RKO (cell line): ENCODE results near the gene SPTBN4.

Source experiments
- DNase-seq: peaks from one replicate; pipeline ENCODE4 v3.0.0-alpha.2; 2016; ENCODE audit warnings: low spot score

SPTBN4 gene

DNA sequence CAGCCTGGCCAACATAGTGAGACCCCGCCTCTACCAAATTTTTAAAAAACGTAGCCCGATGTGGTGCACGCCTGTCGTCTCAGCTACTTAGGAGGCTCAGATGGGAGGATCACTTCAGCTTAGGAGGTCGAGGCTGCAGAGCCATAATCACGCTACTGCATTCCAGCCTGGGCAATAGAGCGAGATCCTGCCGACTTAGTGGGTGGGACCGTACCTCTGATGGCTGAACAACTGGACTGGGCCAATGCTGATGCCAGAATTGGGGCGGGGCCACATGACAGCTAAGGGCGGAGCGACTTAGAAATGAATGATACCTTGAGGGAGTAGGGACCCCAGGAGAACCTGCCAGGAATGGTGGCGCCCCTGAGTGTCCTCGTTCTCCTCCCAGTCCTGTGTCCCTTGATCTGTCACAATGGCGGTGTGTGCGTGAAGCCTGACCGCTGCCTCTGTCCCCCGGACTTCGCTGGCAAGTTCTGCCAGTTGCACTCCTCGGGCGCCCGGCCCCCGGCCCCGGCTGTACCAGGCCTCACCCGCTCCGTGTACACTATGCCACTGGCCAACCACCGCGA lies 137.9 kb downstream of the SPTBN4 start:
- DNase-seq = no peak

DNA sequence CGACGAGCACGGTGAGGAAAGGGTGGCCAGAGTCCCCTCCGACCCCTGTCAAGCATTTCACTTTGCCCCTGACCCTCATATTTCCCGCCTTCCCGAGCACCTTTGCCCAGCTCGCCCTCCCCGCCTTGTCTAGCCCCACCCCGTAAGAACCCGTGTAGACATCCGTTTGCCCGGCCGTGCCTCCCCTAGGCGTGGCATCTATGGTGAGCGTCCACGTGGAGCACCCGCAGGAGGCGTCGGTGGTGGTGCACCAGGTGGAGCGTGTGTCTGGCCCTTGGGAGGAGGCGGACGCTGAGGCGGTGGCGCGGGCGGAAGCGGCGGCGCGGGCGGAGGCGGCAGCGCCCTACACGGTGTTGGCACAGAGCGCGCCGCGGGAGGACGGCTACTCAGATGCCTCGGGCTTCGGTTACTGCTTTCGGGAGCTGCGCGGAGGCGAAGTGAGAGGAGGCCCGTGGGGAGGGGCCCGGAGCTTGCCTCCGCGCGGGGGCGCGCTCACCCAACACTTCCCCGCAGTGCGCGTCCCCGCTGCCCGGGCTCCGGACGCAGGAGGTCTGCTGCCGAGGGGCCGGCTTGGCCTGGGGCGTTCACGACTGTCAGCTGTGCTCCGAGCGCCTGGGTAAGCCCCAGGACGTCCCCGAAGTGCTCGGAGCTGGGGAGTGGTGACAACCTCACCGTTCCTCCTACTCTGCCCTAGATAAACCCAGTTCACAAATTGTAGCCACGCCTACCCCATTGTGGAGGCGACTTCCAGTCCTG lies 138.6 kb downstream of the SPTBN4 start:
- peak; percentile 80 for DNase-seq

DNA sequence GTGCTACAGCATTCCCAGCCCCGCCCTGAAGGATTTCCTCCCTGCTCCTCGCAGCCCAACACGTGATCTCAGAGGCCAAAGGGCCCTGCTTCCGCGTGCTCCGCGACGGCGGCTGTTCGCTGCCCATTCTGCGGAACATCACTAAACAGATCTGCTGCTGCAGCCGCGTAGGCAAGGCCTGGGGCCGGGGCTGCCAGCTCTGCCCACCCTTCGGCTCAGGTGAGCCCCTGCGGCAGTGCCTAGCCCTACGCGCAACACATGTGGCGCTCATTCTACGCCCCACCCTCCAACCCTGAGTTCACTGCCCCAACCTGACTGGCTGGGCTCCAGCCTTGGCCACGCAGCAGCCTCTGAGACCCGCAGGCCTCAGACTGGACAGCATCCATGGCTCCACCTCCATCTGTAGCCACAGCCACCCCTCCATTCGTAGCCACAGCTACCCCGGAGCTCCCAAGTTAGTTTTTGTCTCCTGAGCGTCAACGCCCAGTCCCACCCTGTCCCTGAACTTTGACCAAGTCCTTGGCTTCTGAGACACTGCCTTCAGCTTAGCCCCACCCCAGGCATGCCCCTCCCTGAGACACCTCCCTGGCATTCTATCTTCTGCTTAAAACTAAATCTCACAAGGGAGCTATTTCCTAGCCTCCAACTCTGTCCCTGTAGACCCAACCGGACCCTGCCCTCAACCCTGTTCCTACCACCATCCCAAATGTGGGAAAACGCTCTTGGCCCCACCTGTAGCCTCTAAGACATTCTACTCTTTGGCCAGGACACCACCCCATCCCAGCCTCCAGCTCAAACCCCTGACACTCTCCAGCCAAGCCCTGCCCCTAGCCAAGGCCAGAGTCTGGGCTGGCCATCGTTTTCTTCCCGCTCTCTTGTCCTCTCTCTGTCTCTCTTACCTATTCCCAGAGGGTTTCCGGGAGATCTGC lies 140.8 kb downstream of the SPTBN4 start:
- no peak for DNase-seq

DNA sequence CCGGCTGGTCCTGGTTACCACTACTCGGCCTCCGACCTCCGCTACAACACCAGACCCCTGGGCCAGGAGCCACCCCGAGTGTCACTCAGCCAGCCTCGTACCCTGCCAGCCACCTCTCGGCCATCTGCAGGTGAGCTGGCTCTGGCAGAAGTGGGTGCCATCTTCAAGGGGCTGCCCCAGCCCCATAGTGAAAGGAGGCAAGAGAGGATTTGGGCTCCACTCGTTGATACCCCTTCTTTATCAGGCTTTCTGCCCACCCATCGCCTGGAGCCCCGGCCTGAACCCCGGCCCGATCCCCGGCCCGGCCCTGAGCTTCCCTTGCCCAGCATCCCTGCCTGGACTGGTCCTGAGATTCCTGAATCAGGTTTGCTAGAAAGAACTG lies 141.4 kb downstream of the SPTBN4 start:
- no peak for DNase-seq

DNA sequence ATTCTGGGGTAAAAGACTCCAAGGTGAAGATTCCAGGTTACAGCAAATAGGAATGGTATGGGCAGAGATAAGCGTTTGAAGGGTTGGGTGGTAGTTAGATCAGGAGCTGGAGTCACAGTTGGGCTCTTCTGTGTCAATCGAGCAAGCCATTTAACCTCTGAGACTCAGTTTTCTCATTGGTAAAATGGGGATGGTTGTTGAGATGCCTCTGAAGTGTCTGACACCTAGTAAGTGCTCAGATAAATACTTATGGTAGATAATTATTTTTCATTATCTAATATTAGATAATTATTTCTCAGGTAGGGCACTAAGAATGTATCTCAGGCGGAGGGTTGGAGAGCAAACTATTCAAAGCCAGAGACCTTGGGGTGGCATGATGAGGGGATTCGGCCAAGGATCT lies 142.2 kb downstream of the SPTBN4 start:
- DNase-seq = no peak

DNA sequence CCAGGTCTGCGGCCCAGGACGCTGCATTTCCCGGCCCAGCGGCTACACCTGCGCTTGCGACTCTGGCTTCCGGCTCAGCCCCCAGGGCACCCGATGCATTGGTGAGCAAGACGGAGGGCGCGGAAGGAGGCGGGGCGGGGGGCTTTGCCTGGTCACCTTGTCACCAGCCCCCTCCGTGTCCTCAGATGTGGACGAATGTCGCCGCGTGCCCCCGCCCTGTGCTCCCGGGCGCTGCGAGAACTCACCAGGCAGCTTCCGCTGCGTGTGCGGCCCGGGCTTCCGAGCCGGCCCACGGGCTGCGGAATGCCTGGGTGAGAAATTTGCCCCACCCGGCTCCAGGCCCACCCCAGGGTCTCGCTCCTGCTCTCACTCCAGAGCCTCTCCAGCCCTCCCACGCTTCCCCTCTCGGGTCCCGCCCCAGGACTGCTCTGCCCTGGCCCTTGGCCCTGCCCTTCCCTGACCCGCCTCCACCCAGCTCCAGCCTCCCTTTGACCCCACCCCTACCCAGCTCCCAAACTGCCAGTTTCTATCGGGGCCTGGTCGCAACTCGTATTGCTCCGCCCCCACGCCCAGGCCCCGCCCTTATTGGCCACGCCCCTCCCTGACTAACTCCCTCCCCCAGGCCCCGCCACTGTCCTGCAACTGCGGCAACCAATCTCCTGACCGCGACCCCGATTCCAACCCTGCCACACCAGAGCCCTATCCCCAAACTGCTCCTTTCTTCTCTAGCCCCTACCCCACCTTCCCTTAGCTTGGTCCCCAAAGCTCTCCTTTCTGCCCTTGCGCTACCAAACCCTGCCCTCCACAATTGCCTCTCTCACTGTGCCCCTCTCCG lies 143.0 kb downstream of the SPTBN4 start:
- DNase-seq = peak; percentile 91

DNA sequence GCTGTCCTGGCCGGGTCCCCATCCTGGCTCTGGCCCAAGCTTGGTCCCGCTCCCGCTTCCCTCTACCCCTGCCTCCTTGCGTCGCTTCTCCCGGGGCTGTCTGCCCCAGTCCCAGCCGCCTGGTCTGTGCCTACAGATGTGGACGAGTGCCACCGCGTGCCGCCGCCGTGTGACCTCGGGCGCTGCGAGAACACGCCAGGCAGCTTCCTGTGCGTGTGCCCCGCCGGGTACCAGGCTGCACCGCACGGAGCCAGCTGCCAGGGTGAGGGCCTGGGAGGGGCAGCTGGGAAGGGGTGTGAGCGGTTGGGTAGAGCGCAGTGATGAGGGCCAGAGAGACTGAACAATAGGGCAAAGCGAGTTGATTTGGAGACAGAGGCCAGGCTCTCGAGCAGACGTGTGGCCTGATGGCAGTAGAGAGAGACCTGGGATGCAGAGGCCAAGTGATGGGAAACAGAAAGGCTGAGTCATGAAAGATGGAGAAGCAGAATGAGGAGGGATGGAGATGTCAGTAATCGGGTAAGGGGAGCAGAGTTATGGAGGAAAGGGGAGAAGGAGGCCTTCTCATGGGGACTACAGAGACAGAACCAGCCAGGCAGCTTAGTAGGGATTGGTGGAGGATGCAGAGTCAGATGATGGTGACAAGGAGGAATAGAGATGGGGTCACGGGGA lies 143.7 kb downstream of the SPTBN4 start:
- no peak for DNase-seq

DNA sequence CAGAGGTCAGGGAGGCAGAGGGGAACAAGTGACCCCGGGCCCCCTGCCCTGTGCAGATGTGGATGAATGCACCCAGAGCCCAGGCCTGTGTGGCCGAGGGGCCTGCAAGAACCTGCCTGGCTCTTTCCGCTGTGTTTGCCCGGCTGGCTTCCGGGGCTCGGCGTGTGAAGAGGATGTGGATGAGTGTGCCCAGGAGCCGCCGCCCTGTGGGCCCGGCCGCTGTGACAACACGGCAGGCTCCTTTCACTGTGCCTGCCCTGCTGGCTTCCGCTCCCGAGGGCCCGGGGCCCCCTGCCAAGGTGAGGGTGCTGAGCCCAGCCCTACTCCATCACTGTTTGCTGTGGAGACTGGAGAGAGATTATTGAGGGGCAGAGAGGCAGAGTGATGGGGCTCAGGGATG lies 144.3 kb downstream of the SPTBN4 start:
- DNase-seq = no peak

DNA sequence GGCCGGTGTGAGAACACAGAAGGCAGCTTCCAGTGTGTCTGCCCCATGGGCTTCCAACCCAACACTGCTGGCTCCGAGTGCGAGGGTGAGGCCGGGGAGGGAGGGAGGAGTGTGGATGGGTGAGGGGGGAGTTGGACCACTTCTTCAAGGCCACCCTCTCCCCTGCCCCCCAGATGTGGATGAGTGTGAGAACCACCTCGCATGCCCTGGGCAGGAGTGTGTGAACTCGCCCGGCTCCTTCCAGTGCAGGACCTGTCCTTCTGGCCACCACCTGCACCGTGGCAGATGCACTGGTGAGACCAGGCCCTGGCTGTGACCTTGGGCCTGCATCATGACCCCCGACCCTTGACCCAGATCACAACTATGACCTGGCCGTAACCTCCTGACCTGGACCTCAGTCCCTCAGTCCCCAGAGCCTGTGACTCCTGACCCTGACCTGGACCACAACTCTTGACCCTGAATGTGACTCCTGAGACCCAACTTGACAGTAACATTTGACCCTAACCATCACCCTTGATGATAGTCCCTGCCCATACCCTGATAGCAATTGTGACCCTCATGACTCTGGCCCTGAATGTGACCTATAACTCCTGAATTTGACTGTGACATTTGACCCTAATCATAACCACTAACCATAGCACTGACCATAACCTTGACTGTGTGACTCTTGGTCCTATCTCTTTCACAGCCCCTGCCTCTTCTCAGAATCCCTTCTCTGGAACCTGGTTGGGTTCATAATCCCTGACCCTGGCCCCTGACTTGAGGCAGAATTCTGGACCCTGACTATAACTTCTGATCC lies 145.3 kb downstream of the SPTBN4 start:
- no peak for DNase-seq

DNA sequence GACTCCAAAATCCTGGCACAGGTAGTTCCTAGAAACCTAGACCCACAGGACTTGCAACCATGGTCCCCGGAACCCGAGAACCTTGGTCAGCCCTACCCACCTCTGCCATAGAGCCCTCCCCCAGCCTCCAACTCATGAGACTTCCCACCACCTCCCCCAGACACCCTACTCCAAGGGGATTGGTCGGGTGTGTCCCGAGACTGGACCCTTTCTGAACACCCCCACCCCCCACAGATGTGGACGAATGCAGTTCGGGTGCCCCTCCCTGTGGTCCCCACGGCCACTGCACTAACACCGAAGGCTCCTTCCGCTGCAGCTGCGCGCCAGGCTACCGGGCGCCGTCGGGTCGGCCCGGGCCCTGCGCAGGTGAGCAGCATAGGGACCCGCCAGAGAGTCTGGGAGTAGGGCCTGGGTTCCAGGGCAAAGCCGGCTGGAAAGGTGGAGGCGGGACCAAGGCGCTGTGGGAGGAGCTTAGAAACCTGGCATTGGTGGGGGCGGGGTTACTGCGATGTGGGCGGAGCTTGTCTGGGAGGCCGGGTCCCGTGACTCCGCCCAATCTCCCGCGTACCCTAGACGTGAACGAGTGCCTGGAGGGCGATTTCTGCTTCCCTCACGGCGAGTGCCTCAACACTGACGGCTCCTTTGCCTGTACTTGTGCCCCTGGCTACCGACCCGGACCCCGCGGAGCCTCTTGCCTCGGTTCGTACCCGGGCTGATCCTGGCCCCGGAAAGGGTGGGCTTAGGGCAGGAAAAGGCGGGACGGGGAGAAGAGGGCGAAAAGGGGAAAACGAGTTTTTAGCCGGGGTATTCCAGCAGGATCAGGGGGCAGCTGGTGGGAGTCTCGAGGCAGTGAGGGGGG lies 146.3 kb downstream of the SPTBN4 start:
- no peak for DNase-seq

DNA sequence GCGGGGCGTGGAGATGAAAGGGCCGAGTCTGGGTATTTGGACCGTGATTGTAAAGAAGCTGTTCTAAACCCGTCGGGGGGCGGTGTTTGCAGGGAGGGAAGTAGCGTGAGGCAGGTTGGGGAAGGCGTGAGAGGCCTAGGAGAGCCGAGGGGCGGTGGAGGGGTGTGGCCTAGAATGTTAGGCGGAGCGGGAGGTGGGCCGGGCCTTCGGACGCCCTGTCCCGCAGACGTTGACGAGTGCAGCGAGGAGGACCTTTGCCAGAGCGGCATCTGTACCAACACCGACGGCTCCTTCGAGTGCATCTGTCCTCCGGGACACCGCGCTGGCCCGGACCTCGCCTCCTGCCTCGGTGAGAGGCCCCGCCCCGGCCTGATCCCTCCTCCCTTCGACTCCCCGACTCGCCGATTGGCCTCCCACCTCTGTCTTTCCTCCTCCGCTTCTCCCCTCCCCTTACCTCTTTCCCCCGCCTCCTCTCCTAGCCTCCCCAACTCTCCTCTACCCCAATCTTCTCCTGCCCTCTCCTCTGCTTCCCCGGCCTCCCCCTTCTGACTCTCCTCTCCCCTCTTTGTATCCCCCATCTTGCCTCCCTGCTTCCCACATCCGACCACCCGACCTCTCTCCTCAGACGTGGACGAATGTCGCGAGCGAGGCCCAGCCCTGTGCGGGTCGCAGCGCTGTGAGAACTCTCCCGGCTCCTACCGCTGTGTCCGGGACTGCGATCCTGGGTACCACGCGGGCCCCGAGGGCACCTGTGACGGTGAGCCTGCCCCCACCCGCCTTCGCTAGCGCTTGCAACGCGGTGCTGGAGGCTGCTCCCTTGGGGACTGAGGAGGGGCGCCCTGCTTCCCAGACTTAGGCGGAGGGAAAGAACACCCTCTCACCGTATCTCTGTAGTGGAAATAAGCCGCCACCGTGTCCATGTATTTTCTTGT lies 147.2 kb downstream of the SPTBN4 start:
- DNase-seq = no peak

DNA sequence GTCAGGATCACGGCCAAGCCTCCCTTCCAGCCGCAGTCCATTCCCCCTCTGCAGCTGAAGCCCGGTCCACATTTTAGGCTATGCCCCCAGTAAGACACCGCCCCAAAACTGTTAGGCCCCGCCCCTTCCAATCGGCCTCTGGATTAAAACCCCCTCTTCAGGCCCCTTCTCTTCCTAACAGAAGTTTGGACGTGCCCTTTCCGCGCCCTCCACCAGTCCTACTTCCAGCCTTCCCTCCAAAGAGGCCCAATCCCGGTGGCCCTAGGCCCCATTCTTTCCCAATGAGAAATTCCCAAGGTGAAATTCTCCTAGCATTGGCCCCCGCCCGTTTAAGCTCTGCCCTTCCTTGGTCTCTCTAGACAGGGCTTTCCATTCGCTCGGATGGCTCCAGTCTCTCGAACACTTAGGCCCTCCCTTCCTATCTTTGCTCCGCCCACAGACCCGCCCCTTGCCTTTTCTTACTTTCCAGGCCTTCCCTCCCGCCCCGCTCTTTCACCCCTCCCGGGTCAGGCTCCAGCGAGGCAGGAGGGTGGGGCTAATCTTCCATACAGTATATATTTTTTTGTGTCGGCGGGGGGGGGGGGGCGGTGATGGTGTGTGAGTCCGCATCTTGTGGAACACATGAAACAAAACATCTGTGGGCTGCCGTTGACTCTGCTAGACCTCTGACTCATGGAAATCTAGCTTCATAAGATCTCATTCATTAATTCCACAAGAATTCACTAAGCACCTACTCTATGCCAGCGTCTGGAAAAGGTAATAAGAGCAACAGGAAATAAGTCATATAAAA lies 148.0 kb downstream of the SPTBN4 start:
- DNase-seq = peak; percentile 53

DNA sequence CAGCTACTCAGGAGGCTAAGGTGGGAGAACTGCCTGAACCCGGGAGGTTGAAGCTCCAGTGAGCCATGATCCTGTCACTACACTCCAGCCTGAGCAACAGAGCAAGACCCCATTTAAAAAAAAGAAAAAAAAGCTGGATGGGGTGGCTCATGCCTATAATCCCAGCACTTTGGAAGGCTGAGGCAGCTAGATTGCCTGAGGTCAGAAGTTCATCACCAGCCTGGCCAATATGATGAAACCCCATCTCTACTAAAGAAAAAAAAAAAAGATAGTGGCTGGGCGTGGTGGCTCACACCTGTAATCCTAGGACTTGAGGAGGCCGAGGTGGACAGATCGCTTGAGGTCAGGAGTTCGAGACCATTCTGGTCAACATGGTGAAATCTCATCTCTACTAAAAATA lies 149.4 kb downstream of the SPTBN4 start:
- DNase-seq = no peak

DNA sequence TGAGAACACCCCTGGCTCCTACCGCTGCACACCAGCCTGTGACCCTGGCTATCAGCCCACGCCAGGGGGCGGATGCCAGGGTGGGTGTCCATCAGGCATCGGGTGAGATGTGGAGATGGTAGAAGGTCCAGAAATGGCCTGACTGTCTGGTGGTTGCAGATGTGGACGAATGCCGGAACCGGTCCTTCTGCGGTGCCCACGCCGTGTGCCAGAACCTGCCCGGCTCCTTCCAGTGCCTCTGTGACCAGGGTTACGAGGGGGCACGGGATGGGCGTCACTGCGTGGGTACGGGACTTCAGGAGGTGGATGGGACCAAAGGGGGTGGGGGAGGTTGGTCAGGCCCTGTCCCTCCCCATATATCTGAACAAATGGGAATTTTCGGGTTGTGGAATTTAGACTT lies 150.1 kb downstream of the SPTBN4 start:
- DNase-seq = no peak

DNA sequence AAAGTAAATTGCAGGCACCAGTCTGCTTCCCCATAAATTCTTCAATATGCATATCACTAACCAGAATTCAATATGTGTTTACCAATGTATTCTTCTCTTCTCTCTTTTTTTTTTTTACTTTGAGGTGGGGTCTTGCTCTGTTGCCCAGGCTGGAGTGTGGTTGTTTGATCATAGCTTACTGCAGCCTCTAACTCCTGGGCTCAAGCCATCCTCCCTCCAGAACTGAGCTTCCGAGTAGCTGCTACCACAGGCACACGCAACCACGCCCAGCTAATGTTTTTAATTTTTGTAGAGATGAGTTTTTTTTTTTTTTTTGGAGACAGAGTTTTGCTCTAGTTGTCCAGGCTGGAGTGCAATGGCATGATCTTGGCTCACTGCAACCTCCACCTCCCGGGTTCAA lies 151.2 kb downstream of the SPTBN4 start:
- no peak for DNase-seq

DNA sequence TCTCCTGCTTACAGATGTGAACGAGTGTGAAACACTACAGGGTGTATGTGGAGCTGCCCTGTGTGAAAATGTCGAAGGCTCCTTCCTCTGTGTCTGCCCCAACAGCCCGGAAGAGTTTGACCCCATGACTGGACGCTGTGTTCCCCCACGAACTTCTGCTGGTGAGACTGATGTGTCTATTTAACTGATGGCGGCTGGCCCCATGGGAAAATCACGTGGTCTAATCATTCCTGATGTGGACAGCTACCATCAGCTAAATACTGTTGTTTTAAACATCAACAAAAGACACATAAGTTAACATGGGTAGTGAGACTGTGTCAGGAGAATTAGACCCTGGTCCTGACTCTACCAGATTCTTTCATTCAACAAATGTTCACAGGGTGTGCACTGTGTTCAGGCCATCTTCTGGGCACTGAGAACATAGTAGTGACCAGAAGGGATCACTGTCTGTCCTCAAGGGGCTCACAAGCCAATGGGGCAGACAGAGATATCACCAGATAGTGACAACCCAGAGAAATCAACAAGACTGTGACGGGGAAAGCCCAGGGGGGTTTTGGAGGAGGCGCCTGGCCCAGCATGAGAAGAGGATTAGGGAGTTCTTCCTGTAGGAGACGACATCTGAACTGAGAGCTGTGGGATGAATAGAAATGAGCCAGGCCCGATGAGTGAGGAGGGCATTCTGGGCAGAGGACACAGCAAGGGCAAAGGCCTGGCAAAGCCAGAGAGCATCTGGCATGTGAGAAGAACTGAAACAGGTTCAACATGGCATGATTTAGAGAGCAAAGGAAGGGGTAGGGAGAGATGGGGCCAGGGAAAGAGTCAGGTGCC lies 152.7 kb downstream of the SPTBN4 start:
- DNase-seq = no peak

DNA sequence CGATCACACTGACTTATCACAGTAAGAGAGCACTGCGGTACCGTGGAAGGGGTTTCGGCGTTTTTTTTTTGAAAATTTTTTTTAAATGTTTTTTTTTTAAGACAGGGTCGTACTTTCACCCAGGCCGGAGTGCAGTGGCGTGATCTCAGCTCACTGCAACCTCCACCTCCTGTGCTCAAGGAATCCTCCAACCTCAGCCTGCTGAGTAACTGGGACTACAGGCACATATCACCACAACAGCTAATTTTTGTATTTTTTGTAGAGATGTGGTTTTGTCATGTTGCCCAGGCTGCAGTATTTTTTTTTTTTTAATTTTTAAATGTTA lies 153.3 kb downstream of the SPTBN4 start:
- no peak for DNase-seq
